OCI-LY1 (cell line): ENCODE results near the gene KLHL2.
"Not testable (repeated sequence)": the region's sequence is repeated elsewhere in the genome, so short reads cannot be mapped to it uniquely, and the experiment has no call there.

Source experiments
- CTCF ChIP-seq: fragments of 200-600 bp; sonication (generic), shearing (Covaris generic); IDR thresholded peaks from 2 replicates; pipeline ENCODE4 v1.5.1; 2017; ENCODE audit warnings: mild to moderate bottlenecking, antibody characterized with exemption, low read length, moderate library complexity, mixed read lengths
- EZH2 ChIP-seq: fragments of 200-600 bp; sonication (generic), shearing (Covaris generic); IDR thresholded peaks from 2 replicates; pipeline ENCODE4 v1.8.0; 2017; ENCODE audit warnings: borderline replicate concordance, mixed run types, mild to moderate bottlenecking, antibody characterized with exemption, low read length, moderate library complexity, mixed read lengths

DNA sequence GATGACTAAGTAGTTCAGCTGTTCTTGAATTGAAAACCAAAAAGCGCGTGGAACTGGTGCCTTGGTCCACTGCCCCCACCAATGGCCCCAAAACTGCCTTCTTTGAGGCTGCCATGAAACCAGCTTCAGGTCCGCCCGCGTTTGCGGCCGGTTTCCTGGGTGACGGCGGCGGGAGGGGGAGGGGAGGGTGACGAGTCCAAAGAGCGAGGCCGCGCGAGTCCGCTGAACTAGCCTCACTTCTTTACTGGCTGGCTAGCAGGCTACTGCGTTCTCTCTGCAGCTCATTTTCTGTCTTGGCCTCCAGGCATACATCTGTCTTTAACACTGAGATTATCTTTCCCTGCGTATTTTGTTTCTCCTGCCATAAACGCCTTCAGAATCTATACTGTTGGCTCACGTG is 72.2 kb downstream of the KLHL2 start:
- not testable (repeated sequence) for TF ChIP-seq CTCF, EZH2
